K562 (cell line): Measurements from ENCODE around the gene LZTR1. TPM values are rescaled to one million over a fixed set of nuclear protein-coding genes. Genes with fewer than 3 reads are reported as not detected.

ENCODE experiments used
- BCOR ChIP-seq: fragments of 450-650 bp; IDR thresholded peaks from 2 replicates; pipeline ENCODE4 v1.6.1; 2016
- CEBPB ChIP-seq: fragments of 450-650 bp; IDR thresholded peaks from 2 replicates; pipeline ENCODE4 v1.6.1; 2016; ENCODE audit warnings: missing genetic modification characterization, missing compliant biosample characterization
- EP300 ChIP-seq: IDR thresholded peaks from 2 replicates; pipeline ENCODE4 v1.6.1; 2012; ENCODE audit warnings: low read length, improper control_type of control experiment
- FOXP1 ChIP-seq: sonication (generic); formaldehyde crosslinking; IDR thresholded peaks from 2 replicates; pipeline ENCODE4 v1.8.0; 2022; ENCODE audit warnings: mild to moderate bottlenecking, missing genetic modification reagents
- HNRNPLL ChIP-seq: fragments of 200-400 bp; formaldehyde crosslinking; IDR thresholded peaks from 2 replicates; pipeline ENCODE4 v1.6.1; 2017; ENCODE audit warnings: low read length, low read depth, mild to moderate bottlenecking; ENCODE audit not compliant: poor library complexity, severe bottlenecking
- ILF3 ChIP-seq: fragments of 450-650 bp; IDR thresholded peaks from 2 replicates; pipeline ENCODE4 v1.6.1; 2018; ENCODE audit warnings: antibody characterized with exemption, mild to moderate bottlenecking, moderate library complexity, borderline replicate concordance
- NR4A1 ChIP-seq, 2 experiments: fragments of 250-450 bp in 1 of 2; fragments of 450-650 bp in 1 of 2; sonication (Bioruptor Pico) in 1 of 2; IDR thresholded peaks; 2 replicates each; pipeline versions ENCODE4 v1.4.0 to v1.6.1; 2016 to 2020; ENCODE audit warnings: mild to moderate bottlenecking in 2 of 2, missing compliant biosample characterization in 1 of 2, missing genetic modification characterization in 1 of 2, moderate library complexity in 1 of 2
- PHF21A ChIP-seq: fragments of 450-650 bp; IDR thresholded peaks from 2 replicates; pipeline ENCODE4 v1.6.1; 2017; ENCODE audit warnings: low read depth, borderline replicate concordance
- SMAD4 ChIP-seq: fragments of 250-450 bp; sonication (Bioruptor Pico); conservative IDR thresholded peaks from 2 replicates; pipeline ENCODE4 v1.8.0; 2021; ENCODE audit warnings: inconsistent platforms, mild to moderate bottlenecking, moderate library complexity
- TBL1XR1 ChIP-seq, 2 experiments: IDR thresholded peaks; 2 replicates each; pipeline ENCODE4 v1.6.1; 2012; ENCODE audit warnings: improper control_type of control experiment in 2 of 2, low read length in 2 of 2, mild to moderate bottlenecking in 1 of 2
- THRB ChIP-seq: fragments of 450-650 bp; formaldehyde crosslinking; conservative IDR thresholded peaks from 2 replicates; pipeline ENCODE4 v1.4.0; 2022; ENCODE audit warnings: mild to moderate bottlenecking, missing genetic modification characterization
- UBTF ChIP-seq, 2 experiments: IDR thresholded peaks; 2 replicates each; pipeline ENCODE4 v1.6.1; 2012; ENCODE audit warnings: improper control_type of control experiment in 2 of 2, low read depth in 2 of 2, low read length in 2 of 2, borderline replicate concordance in 1 of 2
- ZFP91 ChIP-seq: sonication (generic); formaldehyde crosslinking; IDR thresholded peaks from 2 replicates; pipeline ENCODE4 v1.8.0; 2022; ENCODE audit warnings: mild to moderate bottlenecking, missing genetic modification reagents
- ZNF764 ChIP-seq: fragments of 250-450 bp; sonication (Bioruptor Pico); IDR thresholded peaks from 2 replicates; pipeline ENCODE4 v1.4.0; 2020; ENCODE audit warnings: low read depth, mild to moderate bottlenecking, moderate library complexity
- polyA plus RNA-seq, 8 experiments: library from polyadenylated mRNA; depleted of rRNA in 4 of 8; stranded (reverse) in 5 of 8; unstranded in 3 of 8; fragments of >200 nt; fragmentation: Nextera tagmentation in 2 of 8; fragmentation: Illumina TruSeq in 1 of 8; extraction: Ambion mirVana in 2 of 8; extraction: Trizol in 1 of 8; gene quantifications; 2 replicates each; pipeline versions ENCODE4 v1.2.1 to v1.2.3, GENCODE V29; 2011 to 2014; ENCODE audit warnings: inconsistent platforms in 1 of 8, missing spikeins in 1 of 8
- total RNA-seq, 7 experiments: library from RNA; depleted of rRNA in 6 of 7; stranded (reverse); fragments of >200 nt in 6 of 7; fragmentation: Illumina TruSeq in 2 of 7; extraction: Trizol in 2 of 7; gene quantifications; 2 replicates each; pipeline versions ENCODE4 v1.2.1 to v1.2.3, GENCODE V29; 2011 to 2021; ENCODE audit warnings: low replicate concordance in 1 of 7
- TF ChIP-seq, protein P1 (sequence below): fragments of 450-650 bp; IDR thresholded peaks from 2 replicates; pipeline ENCODE4 v1.6.1; 2016; ENCODE audit warnings: low read depth, mild to moderate bottlenecking, moderate library complexity
- TF ChIP-seq, protein P2 (sequence below), 3 experiments: IDR thresholded peaks in 2 of 3; conservative IDR thresholded peaks in 1 of 3; 2 replicates each; pipeline ENCODE4 v1.5.1; 2011 to 2012; ENCODE audit warnings: low read length in 3 of 3, mild to moderate bottlenecking in 3 of 3, control low read depth in 2 of 3, improper control_type of control experiment in 1 of 3, inconsistent platforms in 1 of 3, low read depth in 1 of 3, mixed read lengths in 1 of 3, moderate library complexity in 1 of 3; ENCODE audit not compliant: insufficient read depth in 2 of 3
- TF ChIP-seq, protein P3 (sequence below): fragments of 250-450 bp; sonication (Bioruptor Pico); IDR thresholded peaks from 2 replicates; pipeline ENCODE4 v1.4.0; 2020

LZTR1 gene
- total and polyA plus RNA-seq, 9 of the 15 experiments (the other 6 are each of a cell fraction or from before 2014, with no cell fraction given): 2.2 to 135 (median 63.0) TPM

GRCh38 chr22:21020802-21021429 lies 38.8 kb downstream of the LZTR1 start (continued):
- TF ChIP-seq NR4A1 (CRISPR knock-in tag; IDR thresholded peaks at IDR 0.05) (0 out of 2 replicates have a peak, but pooled peaks have one; percentile 63), NR4A1 (tag; IDR thresholded peaks at IDR 0.05) (0 out of 2 replicates have a peak, but pooled peaks have one; percentile 44), ILF3 (no peak), HNRNPLL (peak; percentile 6), EP300 (no peak), FOXP1 (CRISPR knock-in tag) (no peak), ZFP91 (CRISPR knock-in tag) (no peak), CEBPB (tag) (peak; percentile 56; the same call in 1 of the 2 replicates), BCOR (no peak), SMAD4 (CRISPR knock-in tag) (0 out of 2 replicates have a peak, but pooled peaks have one; percentile 20), TBL1XR1 (IDR thresholded peaks at IDR 0.05; ENCODE audit: low read length in 2 of 2) (0 out of 4 replicates have a peak, but pooled peaks of 1 of the 2 experiments have one; percentile 25), ZNF764 (peak; percentile 81), PHF21A (no peak), THRB (CRISPR knock-in tag) (peak; percentile 82), UBTF (IDR thresholded peaks at IDR 0.05; ENCODE audit: borderline replicate concordance in 1 of 2, low read depth in 2 of 2, low read length in 2 of 2) (0 out of 4 replicates have a peak, but pooled peaks of 1 of the 2 experiments have one; percentile 32)
- TF ChIP-seq, protein P1, sequence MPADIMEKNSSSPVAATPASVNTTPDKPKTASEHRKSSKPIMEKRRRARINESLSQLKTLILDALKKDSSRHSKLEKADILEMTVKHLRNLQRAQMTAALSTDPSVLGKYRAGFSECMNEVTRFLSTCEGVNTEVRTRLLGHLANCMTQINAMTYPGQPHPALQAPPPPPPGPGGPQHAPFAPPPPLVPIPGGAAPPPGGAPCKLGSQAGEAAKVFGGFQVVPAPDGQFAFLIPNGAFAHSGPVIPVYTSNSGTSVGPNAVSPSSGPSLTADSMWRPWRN: no peak
- TF ChIP-seq, protein P2, sequence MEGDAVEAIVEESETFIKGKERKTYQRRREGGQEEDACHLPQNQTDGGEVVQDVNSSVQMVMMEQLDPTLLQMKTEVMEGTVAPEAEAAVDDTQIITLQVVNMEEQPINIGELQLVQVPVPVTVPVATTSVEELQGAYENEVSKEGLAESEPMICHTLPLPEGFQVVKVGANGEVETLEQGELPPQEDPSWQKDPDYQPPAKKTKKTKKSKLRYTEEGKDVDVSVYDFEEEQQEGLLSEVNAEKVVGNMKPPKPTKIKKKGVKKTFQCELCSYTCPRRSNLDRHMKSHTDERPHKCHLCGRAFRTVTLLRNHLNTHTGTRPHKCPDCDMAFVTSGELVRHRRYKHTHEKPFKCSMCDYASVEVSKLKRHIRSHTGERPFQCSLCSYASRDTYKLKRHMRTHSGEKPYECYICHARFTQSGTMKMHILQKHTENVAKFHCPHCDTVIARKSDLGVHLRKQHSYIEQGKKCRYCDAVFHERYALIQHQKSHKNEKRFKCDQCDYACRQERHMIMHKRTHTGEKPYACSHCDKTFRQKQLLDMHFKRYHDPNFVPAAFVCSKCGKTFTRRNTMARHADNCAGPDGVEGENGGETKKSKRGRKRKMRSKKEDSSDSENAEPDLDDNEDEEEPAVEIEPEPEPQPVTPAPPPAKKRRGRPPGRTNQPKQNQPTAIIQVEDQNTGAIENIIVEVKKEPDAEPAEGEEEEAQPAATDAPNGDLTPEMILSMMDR (IDR thresholded peaks at IDR 0.05 in 2 of 3, conservative IDR thresholded peaks at IDR 0.05 in 1 of 3; ENCODE audit: insufficient read depth in 2 of 3, low read depth in 1 of 3, low read length in 3 of 3): peak; percentile 94 to 97 (median 97)
- TF ChIP-seq, protein P3, sequence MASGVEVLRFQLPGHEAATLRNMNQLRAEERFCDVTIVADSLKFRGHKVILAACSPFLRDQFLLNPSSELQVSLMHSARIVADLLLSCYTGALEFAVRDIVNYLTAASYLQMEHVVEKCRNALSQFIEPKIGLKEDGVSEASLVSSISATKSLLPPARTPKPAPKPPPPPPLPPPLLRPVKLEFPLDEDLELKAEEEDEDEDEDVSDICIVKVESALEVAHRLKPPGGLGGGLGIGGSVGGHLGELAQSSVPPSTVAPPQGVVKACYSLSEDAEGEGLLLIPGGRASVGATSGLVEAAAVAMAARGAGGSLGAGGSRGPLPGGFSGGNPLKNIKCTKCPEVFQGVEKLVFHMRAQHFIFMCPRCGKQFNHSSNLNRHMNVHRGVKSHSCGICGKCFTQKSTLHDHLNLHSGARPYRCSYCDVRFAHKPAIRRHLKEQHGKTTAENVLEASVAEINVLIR (CRISPR knock-in tag): peak; percentile 19; the same call in 1 of the 2 replicates
